ENCODE measurements around the gene TMEM170B.

The TMEM170B gene

DNA sequence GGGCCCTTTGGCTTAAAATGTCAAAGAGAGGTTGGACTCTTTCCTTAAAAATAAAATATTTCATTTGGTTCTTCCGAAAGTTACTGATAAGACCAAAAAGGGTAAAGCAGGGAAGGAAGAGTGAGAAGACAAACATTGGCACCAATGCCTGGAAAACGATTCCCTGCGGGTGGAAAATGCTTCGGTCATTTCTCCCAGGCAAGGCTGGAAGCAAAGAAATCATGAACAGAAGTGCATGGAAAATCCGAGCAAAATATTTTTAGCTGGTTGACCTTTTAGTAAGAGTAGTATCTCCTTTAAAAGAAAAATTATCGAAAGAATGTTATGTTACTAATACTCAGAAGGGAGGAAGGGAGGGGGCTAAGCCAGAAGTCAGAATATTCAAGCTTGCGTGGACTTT lies 62.7 kb downstream of the TMEM170B start:
- in situ Hi-C loops (cut with MboI; ENCODE audit: low sequenced_read_pairs, unreplicated experiment) = no loop called here
- TF ChIP-seq CTCF (IDR thresholded peaks at IDR 0.05; ENCODE audit: borderline replicate concordance, control extremely low read depth, extremely low read depth, insufficient read depth, missing control alignments) = no peak
- DNase-seq (ENCODE audit: low spot score) = no peak

- no peak for DNase-seq (ENCODE audit: low spot score)
- TF ChIP-seq CTCF (IDR thresholded peaks at IDR 0.05; ENCODE audit: borderline replicate concordance, control extremely low read depth, extremely low read depth, insufficient read depth, missing control alignments) = no peak
- in situ Hi-C loops (cut with MboI; ENCODE audit: low sequenced_read_pairs, unreplicated experiment) = no loop called here
Observed at GRCh38 chr6:11601776-11602605, 64.4 kb downstream of the TMEM170B start.

DNA sequence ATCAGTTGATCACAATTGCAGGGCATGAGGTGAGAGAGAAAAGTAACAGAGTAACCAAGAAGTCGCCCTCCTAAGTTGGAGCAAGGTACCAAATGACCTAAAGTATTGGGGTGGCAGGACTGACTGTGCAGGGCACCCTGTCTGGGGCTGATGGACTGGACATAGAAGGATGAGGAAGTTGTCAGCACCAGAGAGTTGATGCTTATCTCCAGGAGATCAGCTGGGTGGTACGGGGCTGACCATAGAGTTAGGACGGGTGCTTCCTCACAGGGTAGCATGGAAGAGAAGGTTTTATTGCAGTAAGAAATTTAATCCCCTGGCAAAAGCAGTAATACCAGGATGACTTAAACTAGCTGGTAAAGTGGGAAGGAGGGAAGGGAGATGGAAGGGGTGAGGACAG lies 66.7 kb downstream of the TMEM170B start:
- no peak for TF ChIP-seq CTCF (IDR thresholded peaks at IDR 0.05; ENCODE audit: borderline replicate concordance, control extremely low read depth, extremely low read depth, insufficient read depth, missing control alignments)
- in situ Hi-C loops (cut with MboI; ENCODE audit: low sequenced_read_pairs, unreplicated experiment) = no loop called here
- DNase-seq (ENCODE audit: low spot score) = no peak

DNA sequence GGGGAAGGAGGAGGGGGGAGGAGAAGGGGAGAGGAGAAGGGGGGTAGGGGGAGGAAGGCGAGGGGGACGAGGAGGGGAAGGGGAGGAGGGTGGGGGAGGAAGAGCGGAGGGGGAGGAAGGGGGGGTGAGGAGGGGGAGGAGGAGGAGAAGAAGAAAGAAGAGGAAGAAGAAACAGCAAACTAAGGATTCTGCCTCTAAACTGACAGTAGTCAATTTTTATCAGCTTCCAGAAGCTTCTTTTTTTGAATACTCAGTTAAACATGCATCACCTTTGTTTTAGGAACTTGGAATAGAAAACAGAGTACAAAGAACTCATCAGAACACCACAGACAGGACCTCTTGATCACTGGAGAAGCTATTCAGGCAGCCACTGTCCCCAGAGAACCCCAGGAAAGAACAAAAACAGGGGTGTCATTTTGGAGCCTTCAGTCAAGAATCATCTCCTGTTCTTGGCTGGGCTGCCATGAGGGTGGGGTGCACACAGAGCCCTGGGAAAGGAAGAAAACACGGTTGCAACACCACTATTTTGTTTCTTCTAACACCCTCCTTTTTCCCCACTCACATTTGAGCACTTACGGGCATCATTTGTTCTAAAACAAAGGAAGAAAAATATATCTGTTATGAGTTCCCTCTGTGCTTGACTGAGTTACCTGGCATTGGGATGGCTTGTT lies 67.4 kb downstream of the TMEM170B start:
- no peak for TF ChIP-seq CTCF (IDR thresholded peaks at IDR 0.05; ENCODE audit: borderline replicate concordance, control extremely low read depth, extremely low read depth, insufficient read depth, missing control alignments)
- no peak for DNase-seq (ENCODE audit: low spot score)
- in situ Hi-C loops (cut with MboI; ENCODE audit: low sequenced_read_pairs, unreplicated experiment) = no loop called here

GRCh38 chr6:11605507-11605905 lies 68.0 kb downstream of the TMEM170B start:
- TF ChIP-seq CTCF (IDR thresholded peaks at IDR 0.05; ENCODE audit: borderline replicate concordance, control extremely low read depth, extremely low read depth, insufficient read depth, missing control alignments) = no peak
- no peak for DNase-seq (ENCODE audit: low spot score)
- in situ Hi-C loops (cut with MboI; ENCODE audit: low sequenced_read_pairs, unreplicated experiment) = no loop called here

DNA sequence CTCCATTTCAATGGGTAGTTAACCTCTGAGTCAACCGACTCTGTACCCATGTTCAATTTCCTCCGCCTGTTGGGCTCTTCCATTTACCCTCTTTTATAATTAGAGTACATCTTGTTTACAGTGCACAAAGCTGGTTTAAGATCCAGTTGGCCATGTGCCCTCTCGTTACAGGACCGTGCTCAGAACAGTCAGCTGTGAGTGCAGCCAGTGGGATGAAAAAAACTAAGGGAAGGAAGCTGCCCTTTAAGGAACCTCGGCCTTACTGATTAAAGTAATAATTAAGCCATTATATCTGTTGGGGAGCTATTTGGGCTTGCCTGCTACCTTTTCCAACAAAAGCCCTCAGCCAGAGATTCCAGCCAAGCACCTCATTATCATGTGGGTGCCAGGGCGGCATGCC lies 68.8 kb downstream of the TMEM170B start:
- TF ChIP-seq CTCF (IDR thresholded peaks at IDR 0.05; ENCODE audit: borderline replicate concordance, control extremely low read depth, extremely low read depth, insufficient read depth, missing control alignments) = no peak
- in situ Hi-C loops (cut with MboI; ENCODE audit: low sequenced_read_pairs, unreplicated experiment) = no loop called here
- no peak for DNase-seq (ENCODE audit: low spot score)
